Spleen (tissue), 11 donors: ENCODE data around the gene ATG4C. TPM values are rescaled to one million over a fixed set of nuclear protein-coding genes. Genes with fewer than 3 reads are reported as not detected.
"Not testable (repeated sequence)": the region's sequence is repeated elsewhere in the genome, so short reads cannot be mapped to it uniquely, and the experiment has no call there.

Experiments
- DNase-seq: peaks from one replicate; pipeline ENCODE4 v3.0.0-alpha.2; 2020
- H3K27ac ChIP-seq, 8 donors: fragments of 200-600 bp; sonication (generic) in 7 of 8; 1 replicate in 4 of 8; 2 replicates in 4 of 8; pipeline versions ENCODE4 v1.5.0 to v1.8.0; 2016 to 2021; ENCODE audit warnings: inconsistent platforms in 4 of 8, mild to moderate bottlenecking in 4 of 8, moderate library complexity in 1 of 8
- H3K27me3 ChIP-seq, 7 donors: fragments of 200-600 bp; sonication (generic) in 6 of 7; replicated peaks in 1 of 7; 1 replicate in 4 of 7; 2 replicates in 3 of 7; pipeline versions ENCODE4 v1.5.0 to v1.8.0; 2016 to 2021; ENCODE audit warnings: inconsistent platforms in 3 of 7, mild to moderate bottlenecking in 1 of 7
- H3K36me3 ChIP-seq, 6 donors: fragments of 200-600 bp; sonication (generic) in 5 of 6; 1 replicate in 4 of 6; 2 replicates in 2 of 6; pipeline versions ENCODE4 v1.5.0 to v1.8.0; 2016 to 2021; ENCODE audit warnings: inconsistent platforms in 2 of 6
- H3K4me1 ChIP-seq, 6 donors: fragments of 200-600 bp; sonication (generic) in 5 of 6; 1 replicate in 3 of 6; 2 replicates in 3 of 6; pipeline versions ENCODE4 v1.5.0 to v1.8.0; 2016 to 2021; ENCODE audit warnings: inconsistent platforms in 3 of 6
- H3K4me3 ChIP-seq, 8 donors: fragments of 200-600 bp; sonication (generic) in 7 of 8; 1 replicate in 4 of 8; 2 replicates in 4 of 8; pipeline versions ENCODE4 v1.5.0 to v1.8.0; 2016 to 2021; ENCODE audit warnings: inconsistent platforms in 4 of 8, mild to moderate bottlenecking in 4 of 8, moderate library complexity in 2 of 8
- H3K9me3 ChIP-seq, 8 donors: fragments of 200-600 bp; sonication (generic) in 7 of 8; 1 replicate in 4 of 8; 2 replicates in 4 of 8; pipeline versions ENCODE4 v1.5.0 to v1.8.0; 2016 to 2021; ENCODE audit warnings: inconsistent platforms in 4 of 8
- CTCF ChIP-seq, 11 experiments: fragments of 200-600 bp in 7 of 11; fragments of 450-650 bp in 4 of 11; sonication (generic) in 4 of 11; IDR thresholded peaks in 8 of 11; conservative IDR thresholded peaks in 3 of 11; 1 replicate in 7 of 11; 2 replicates in 4 of 11; pipeline versions ENCODE4 v1.4.0 to v1.8.0; 2016 to 2021; ENCODE audit warnings: antibody characterized with exemption in 11 of 11, inconsistent platforms in 4 of 11, mild to moderate bottlenecking in 1 of 11
- POLR2A ChIP-seq, 3 donors: fragments of 450-650 bp; IDR thresholded peaks; one replicate each; pipeline ENCODE4 v1.5.1; 2017; ENCODE audit warnings: antibody characterized with exemption in 3 of 3, mild to moderate bottlenecking in 1 of 3
- POLR2AphosphoS5 ChIP-seq, 3 donors: sonication (generic); formaldehyde crosslinking; IDR thresholded peaks; one replicate each; pipeline ENCODE4 v1.5.1; 2017; ENCODE audit warnings: antibody characterized with exemption in 3 of 3
- WGBS, 5 donors: extraction: QIAGEN DNeasy Blood & Tissue Kit in 3 of 5; methylation state at CpG; one replicate each; pipeline versions ENCODE4 v1.1.5 to v1.1.7; 2013 to 2018; 5-methylcytosine and 5-hydroxymethylcytosine counted together
- intact Hi-C: fragments of 100-400 bp; cut with DNase I; formaldehyde crosslinking; loops from one replicate; pipeline ENCODE4 v1.15.0; 2023; ENCODE audit warnings: low total_unique reads
- polyA plus RNA-seq, 3 donors: library from polyadenylated mRNA; stranded (reverse); fragments of 200-250 nt; gene quantifications; one replicate each; pipeline ENCODE4 v1.2.1, GENCODE V29; 2013
- total RNA-seq, 7 donors: library from RNA; depleted of rRNA in 3 of 7; stranded (reverse); fragments of >200 nt in 3 of 7; fragmentation: NEBNext Ultra II Directional in 4 of 7; extraction: Animal tissue kit (Norgen Biotek cat#: 25700) in 4 of 7; gene quantifications; one replicate each; pipeline versions ENCODE4 v1.1.0 to v1.2.1, GENCODE V29; 2016 to 2021
- donor health status: healthy with polysubstance abuse.
- donor health status: DM: no; HTN: no; CAD: no; lungs with moderate emphysema.
- donor health status: DM: no; HTN: no; CAD: no.
- donor health status: Bipolar disorder and iron deficiency.
- donor health status: healthy.
- donor health status: DM: no; HTN: no; CAD: no.
- donor health status: DM: yes; HTN: yes; CAD: no.

Gene ATG4C
- total and polyA plus RNA-seq, 10 donors: 9.3 to 24.1 (median 15.7) TPM

GRCh38 chr1:62760021-62760782, 23.7 kb upstream of the ATG4C start:
- intact Hi-C loops: not testable (repeated sequence)

GRCh38 chr1:62761223-62761870, 22.6 kb upstream of the ATG4C start:
- WGBS, 5 donors: 91 to 98% (median 94%) methylated on average over 25 to 30 of the region's 30 CpGs
- H3K4me1 ChIP-seq, H3K27ac ChIP-seq, DNase-seq, H3K9me3 ChIP-seq, H3K27me3 ChIP-seq, intact Hi-C loops, H3K4me3 ChIP-seq, H3K36me3 ChIP-seq: not testable (repeated sequence)

More at GRCh38 chr1:62760021-62760782, 23.7 kb upstream of the ATG4C start:
- not testable (repeated sequence) for H3K9me3 ChIP-seq, H3K4me1 ChIP-seq, H3K4me3 ChIP-seq, DNase-seq, H3K36me3 ChIP-seq, H3K27me3 ChIP-seq, H3K27ac ChIP-seq
- WGBS, 5 donors: 81 to 94% (median 91%) methylated on average over 6 of the region's 6 CpGs

- DNase-seq, H3K9me3 ChIP-seq, H3K27ac ChIP-seq, H3K27me3 ChIP-seq, intact Hi-C loops, H3K4me3 ChIP-seq, H3K4me1 ChIP-seq, H3K36me3 ChIP-seq: not testable (repeated sequence)
- WGBS, 5 donors: 85 to 94% (median 87%) methylated on average over 4 of the region's 4 CpGs
Measured at GRCh38 chr1:62762027-62762426, 21.9 kb upstream of the ATG4C start.

GRCh38 chr1:62765981-62766380, 18.0 kb upstream of the ATG4C start:
- 55 to 80% (median 70%) methylated on average over 4 of the region's 4 CpGs for WGBS, 5 donors
- intact Hi-C loops: no loop called here
- Histone ChIP-seq H3K9me3 (peaks cover 0 to 5% (median 0%) of the 10 kb centered on the region in 8 donors), H3K27ac (no peak overlapping the region), H3K4me3 (no peak overlapping the region), H3K27me3 (no peaks in the 10 kb centered on the region), H3K36me3 (no peaks in the 10 kb centered on the region), H3K4me1 (no peaks in the 10 kb centered on the region)
- DNase-seq: no peak
- no peak for TF ChIP-seq POLR2A (IDR thresholded peaks at IDR 0.05)
- TF ChIP-seq POLR2AphosphoS5 (IDR thresholded peaks at IDR 0.05): no peak
- TF ChIP-seq CTCF (IDR thresholded peaks at IDR 0.05 in 8 of 11, conservative IDR thresholded peaks at IDR 0.05 in 3 of 11): no peak

GRCh38 chr1:62768551-62768950, 15.4 kb upstream of the ATG4C start:
- H3K27me3 ChIP-seq, H3K4me3 ChIP-seq, H3K36me3 ChIP-seq, H3K4me1 ChIP-seq, DNase-seq, H3K27ac ChIP-seq, intact Hi-C loops: not testable (repeated sequence)
- WGBS, 5 donors: 85 to 95% (median 92%) methylated on average over 11 of the region's 11 CpGs
- H3K9me3 ChIP-seq: peaks cover 0 to 30% (median 22%) of the 10 kb centered on the region in 8 donors

GRCh38 chr1:62772607-62773295, 11.2 kb upstream of the ATG4C start:
- TF ChIP-seq CTCF (IDR thresholded peaks at IDR 0.05 in 8 of 11, conservative IDR thresholded peaks at IDR 0.05 in 3 of 11): no peak
- TF ChIP-seq POLR2AphosphoS5 (IDR thresholded peaks at IDR 0.05): no peak
- TF ChIP-seq POLR2A (IDR thresholded peaks at IDR 0.05): no peak
- no peak for DNase-seq
- WGBS, 5 donors: 83 to 100% (median 94%) methylated on average over 1 of the region's 1 CpG
- Histone ChIP-seq H3K4me1 (no peaks in the 10 kb centered on the region), H3K27me3 (no peaks in the 10 kb centered on the region), H3K9me3 (peaks cover 0 to 40% (median 29%) of the 10 kb centered on the region in 8 donors), H3K27ac (no peak overlapping the region), H3K36me3 (no peaks in the 10 kb centered on the region), H3K4me3 (no peak overlapping the region)
- intact Hi-C loops: no loop called here
